ENCODE data around the gene GALNT2.

DNA sequence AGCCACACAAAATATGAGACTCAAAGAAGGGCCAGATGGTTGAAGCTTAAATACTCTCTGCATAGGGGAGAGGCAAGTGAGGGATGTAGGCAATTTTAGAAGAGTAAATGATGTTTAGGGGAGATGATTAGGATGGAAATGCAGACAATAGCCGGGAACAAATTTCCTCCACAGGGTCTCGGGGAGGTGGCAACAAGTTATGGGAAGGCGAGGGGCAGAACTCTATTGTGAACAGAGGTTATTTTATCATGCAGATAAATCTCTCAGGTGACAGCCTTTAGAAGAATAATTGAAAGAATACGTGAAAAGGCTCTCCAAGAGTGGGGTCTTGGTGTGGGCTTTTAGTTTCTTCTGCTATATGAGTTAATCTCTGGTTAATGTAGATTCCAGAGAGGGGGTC is 166.7 kb downstream of the GALNT2 start:
- TF ChIP-seq, protein P1, sequence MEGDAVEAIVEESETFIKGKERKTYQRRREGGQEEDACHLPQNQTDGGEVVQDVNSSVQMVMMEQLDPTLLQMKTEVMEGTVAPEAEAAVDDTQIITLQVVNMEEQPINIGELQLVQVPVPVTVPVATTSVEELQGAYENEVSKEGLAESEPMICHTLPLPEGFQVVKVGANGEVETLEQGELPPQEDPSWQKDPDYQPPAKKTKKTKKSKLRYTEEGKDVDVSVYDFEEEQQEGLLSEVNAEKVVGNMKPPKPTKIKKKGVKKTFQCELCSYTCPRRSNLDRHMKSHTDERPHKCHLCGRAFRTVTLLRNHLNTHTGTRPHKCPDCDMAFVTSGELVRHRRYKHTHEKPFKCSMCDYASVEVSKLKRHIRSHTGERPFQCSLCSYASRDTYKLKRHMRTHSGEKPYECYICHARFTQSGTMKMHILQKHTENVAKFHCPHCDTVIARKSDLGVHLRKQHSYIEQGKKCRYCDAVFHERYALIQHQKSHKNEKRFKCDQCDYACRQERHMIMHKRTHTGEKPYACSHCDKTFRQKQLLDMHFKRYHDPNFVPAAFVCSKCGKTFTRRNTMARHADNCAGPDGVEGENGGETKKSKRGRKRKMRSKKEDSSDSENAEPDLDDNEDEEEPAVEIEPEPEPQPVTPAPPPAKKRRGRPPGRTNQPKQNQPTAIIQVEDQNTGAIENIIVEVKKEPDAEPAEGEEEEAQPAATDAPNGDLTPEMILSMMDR (conservative IDR thresholded peaks at IDR 0.05; ENCODE audit: low read depth in 2 of 2): no peak
- TF ChIP-seq JUNB (IDR thresholded peaks at IDR 0.05; ENCODE audit: unreplicated experiment) (no peak), ZNF114 (CRISPR knock-in tag; IDR thresholded peaks at IDR 0.05) (no peak), POLR2AphosphoS5 (IDR thresholded peaks at IDR 0.05; ENCODE audit: low read depth) (no peak)
- TF ChIP-seq, protein P2, sequence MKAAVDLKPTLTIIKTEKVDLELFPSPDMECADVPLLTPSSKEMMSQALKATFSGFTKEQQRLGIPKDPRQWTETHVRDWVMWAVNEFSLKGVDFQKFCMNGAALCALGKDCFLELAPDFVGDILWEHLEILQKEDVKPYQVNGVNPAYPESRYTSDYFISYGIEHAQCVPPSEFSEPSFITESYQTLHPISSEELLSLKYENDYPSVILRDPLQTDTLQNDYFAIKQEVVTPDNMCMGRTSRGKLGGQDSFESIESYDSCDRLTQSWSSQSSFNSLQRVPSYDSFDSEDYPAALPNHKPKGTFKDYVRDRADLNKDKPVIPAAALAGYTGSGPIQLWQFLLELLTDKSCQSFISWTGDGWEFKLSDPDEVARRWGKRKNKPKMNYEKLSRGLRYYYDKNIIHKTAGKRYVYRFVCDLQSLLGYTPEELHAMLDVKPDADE (IDR thresholded peaks at IDR 0.05): no peak
- TF ChIP-seq, protein P3, sequence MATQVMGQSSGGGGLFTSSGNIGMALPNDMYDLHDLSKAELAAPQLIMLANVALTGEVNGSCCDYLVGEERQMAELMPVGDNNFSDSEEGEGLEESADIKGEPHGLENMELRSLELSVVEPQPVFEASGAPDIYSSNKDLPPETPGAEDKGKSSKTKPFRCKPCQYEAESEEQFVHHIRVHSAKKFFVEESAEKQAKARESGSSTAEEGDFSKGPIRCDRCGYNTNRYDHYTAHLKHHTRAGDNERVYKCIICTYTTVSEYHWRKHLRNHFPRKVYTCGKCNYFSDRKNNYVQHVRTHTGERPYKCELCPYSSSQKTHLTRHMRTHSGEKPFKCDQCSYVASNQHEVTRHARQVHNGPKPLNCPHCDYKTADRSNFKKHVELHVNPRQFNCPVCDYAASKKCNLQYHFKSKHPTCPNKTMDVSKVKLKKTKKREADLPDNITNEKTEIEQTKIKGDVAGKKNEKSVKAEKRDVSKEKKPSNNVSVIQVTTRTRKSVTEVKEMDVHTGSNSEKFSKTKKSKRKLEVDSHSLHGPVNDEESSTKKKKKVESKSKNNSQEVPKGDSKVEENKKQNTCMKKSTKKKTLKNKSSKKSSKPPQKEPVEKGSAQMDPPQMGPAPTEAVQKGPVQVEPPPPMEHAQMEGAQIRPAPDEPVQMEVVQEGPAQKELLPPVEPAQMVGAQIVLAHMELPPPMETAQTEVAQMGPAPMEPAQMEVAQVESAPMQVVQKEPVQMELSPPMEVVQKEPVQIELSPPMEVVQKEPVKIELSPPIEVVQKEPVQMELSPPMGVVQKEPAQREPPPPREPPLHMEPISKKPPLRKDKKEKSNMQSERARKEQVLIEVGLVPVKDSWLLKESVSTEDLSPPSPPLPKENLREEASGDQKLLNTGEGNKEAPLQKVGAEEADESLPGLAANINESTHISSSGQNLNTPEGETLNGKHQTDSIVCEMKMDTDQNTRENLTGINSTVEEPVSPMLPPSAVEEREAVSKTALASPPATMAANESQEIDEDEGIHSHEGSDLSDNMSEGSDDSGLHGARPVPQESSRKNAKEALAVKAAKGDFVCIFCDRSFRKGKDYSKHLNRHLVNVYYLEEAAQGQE (IDR thresholded peaks at IDR 0.05; ENCODE audit: unreplicated experiment): no peak

Measured in GM23338 (cell line).